ENCODE data around the gene KCNMA1.

GRCh38 chr10:77131214-77131613 lies 506.4 kb downstream of the KCNMA1 start:
- TF ChIP-seq POLR2A (IDR thresholded peaks at IDR 0.05), result no peak
- TF ChIP-seq CTCF (IDR thresholded peaks at IDR 0.05), result no peak
- TF ChIP-seq EP300 (IDR thresholded peaks at IDR 0.05), result no peak
